Panc1 (cell line): ENCODE measurements around the gene KRTAP4-12. TPM values are rescaled to one million over a fixed set of nuclear protein-coding genes. Genes with fewer than 3 reads are reported as not detected.

ENCODE experiments used
- ATAC-seq: fragments of 200-7000 bp; cut with Tn5 transposase; 2 replicates; pipeline ENCODE4 v1.9.1; 2020; ENCODE audit warnings: mild to moderate bottlenecking, moderate library complexity
- BruUV-seq: library from RNA; stranded (reverse); fragments of 400-500 nt; replicated peaks from 2 replicates; lab custom pipeline; 2021; lab: Mats Ljungman, UMichigan
- CTCF ChIA-PET: fragments of 300-600 bp; sonication (Branson Sonifier 250); formaldehyde crosslinking; loops from one replicate; lab custom pipeline; 2022; ENCODE audit warnings: antibody characterized with exemption; lab: Charles Lee
- POLR2A ChIA-PET: fragments of 300-600 bp; sonication (Branson Sonifier 250); formaldehyde crosslinking; loops from one replicate; lab custom pipeline; 2022; ENCODE audit warnings: antibody characterized with exemption; lab: Charles Lee
- DNase-seq: peaks from one replicate; pipeline ENCODE4 v3.0.0-alpha.2; 2010; ENCODE audit warnings: low read depth, low spot score
- H3K27ac ChIP-seq: 2 replicates; pipeline ENCODE4 v1.5.1; 2011; ENCODE audit warnings: mild to moderate bottlenecking, low read length, inconsistent platforms
- H3K27me3 ChIP-seq: fragments of 200-500 bp; sonication (Bioruptor generic); 2 replicates; pipeline ENCODE4 v1.6.0; 2014; ENCODE audit warnings: low read length, inconsistent platforms; ENCODE audit not compliant: control insufficient read depth, insufficient read depth
- H3K36me3 ChIP-seq: fragments of 200-500 bp; sonication (Bioruptor generic); 2 replicates; pipeline ENCODE4 v1.5.1; 2014; ENCODE audit warnings: inconsistent platforms, mild to moderate bottlenecking, low read length, moderate library complexity; ENCODE audit not compliant: control insufficient read depth, insufficient read depth
- H3K4me1 ChIP-seq: 2 replicates; pipeline ENCODE4 v1.5.1; 2011; ENCODE audit warnings: inconsistent platforms, mild to moderate bottlenecking, low read length, moderate library complexity; ENCODE audit not compliant: control insufficient read depth, insufficient read depth
- H3K4me3 ChIP-seq, 2 experiments: 2 replicates each; pipeline ENCODE4 v1.5.1; 2011 to 2012; ENCODE audit warnings: low read depth in 2 of 2, low read length in 2 of 2, mild to moderate bottlenecking in 2 of 2, inconsistent platforms in 1 of 2, moderate library complexity in 1 of 2
- H3K9me3 ChIP-seq: fragments of 200-500 bp; sonication (Bioruptor generic); 2 replicates; pipeline ENCODE4 v1.5.1; 2014; ENCODE audit warnings: low read depth, mild to moderate bottlenecking, inconsistent platforms, low read length, moderate library complexity; ENCODE audit not compliant: control insufficient read depth, insufficient read depth
- CTCF ChIP-seq: fragments of 450-650 bp; IDR thresholded peaks from 2 replicates; pipeline ENCODE4 v1.5.1; 2017; ENCODE audit warnings: mild to moderate bottlenecking
- POLR2AphosphoS5 ChIP-seq: IDR thresholded peaks from 2 replicates; pipeline ENCODE4 v1.6.1; 2012; ENCODE audit warnings: mild to moderate bottlenecking, low read depth, low read length, moderate library complexity
- REST ChIP-seq, 2 experiments: IDR thresholded peaks; 2 replicates each; pipeline ENCODE4 v1.6.1; 2011 to 2012; ENCODE audit warnings: low read depth in 2 of 2, control low read depth in 1 of 2, low read length in 1 of 2, mild to moderate bottlenecking in 1 of 2, moderate library complexity in 1 of 2; ENCODE audit not compliant: insufficient read depth in 1 of 2
- SIN3A ChIP-seq: IDR thresholded peaks from 2 replicates; pipeline ENCODE4 v1.6.1; 2012; ENCODE audit warnings: low read depth, mild to moderate bottlenecking, low read length, moderate library complexity, borderline replicate concordance; ENCODE audit not compliant: insufficient read depth
- TCF7L2 ChIP-seq: IDR thresholded peaks from 2 replicates; pipeline ENCODE4 v1.6.1; 2011; ENCODE audit warnings: mild to moderate bottlenecking, low read depth, low read length, inconsistent platforms
- in situ Hi-C: cut with HindIII; loops from 2 replicates; pipeline ENCODE4 v1.10.0; 2016; ENCODE audit warnings: low sequenced_read_pairs, low pct_unique_long_range_greater_than_20kb
- intact Hi-C: fragments of 100-400 bp; cut with micrococcal nuclease; formaldehyde crosslinking; loops from one replicate; pipeline ENCODE4 v1.10.0; 2022; ENCODE audit not compliant: unreplicated experiment
- total RNA-seq: library from RNA; stranded (reverse); gene quantifications from one replicate; pipeline ENCODE4 v1.2.1, GENCODE V29; 2021; ENCODE audit not compliant: unreplicated experiment

Gene KRTAP4-12
- total RNA-seq, 1 experiment from 2014 or later: not detected

DNA sequence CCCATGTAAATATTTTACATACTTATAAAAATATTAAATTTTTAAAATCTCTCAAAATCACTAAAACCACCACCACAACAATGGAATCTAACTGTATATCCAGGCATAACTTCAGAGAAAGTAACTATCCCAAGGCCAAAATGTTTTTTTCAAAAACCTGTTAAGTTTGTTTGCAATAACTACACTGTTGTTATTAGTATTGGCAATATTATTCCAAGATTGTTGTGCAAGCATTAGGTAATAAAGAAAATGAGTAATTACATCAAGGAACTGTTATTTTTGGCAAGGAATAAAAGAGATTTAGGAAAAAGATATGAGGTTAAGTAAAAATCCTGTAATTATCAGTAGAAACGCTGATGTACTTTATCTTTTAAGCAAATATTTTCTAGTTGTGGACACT lies 3.4 kb upstream of the KRTAP4-12 start:
- in situ Hi-C loops (no loop called here), intact Hi-C loops (no loop called here)
- Histone ChIP-seq H3K27ac (no peak overlapping the region), H3K4me1 (no peaks in the 10 kb centered on the region), H3K4me3 (no peak overlapping the region), H3K27me3 (peaks cover 3% of the 10 kb centered on the region; the same call in 1 of the 2 replicates), H3K9me3 (no peaks in the 10 kb centered on the region), H3K36me3 (no peaks in the 10 kb centered on the region)
- CTCF ChIA-PET: no interaction called here
- no peak for TF ChIP-seq CTCF
- TF ChIP-seq SIN3A: no peak
- TF ChIP-seq REST (IDR thresholded peaks at IDR 0.05; ENCODE audit: insufficient read depth in 1 of 2, low read depth in 2 of 2, low read length in 1 of 2): no peak
- ATAC-seq (no peak), DNase-seq (no peak)
- no TSS peak for BruUV-seq
- POLR2A ChIA-PET: no interaction called here

GRCh38 chr17:41126412-41126811 lies 2.4 kb upstream of the KRTAP4-12 start:
- no peak for ATAC-seq
- in situ Hi-C loops: no loop called here
- ChIA-PET CTCF (no interaction called here), POLR2A (no interaction called here)
- Histone ChIP-seq H3K4me1 (no peaks in the 10 kb centered on the region), H3K36me3 (no peaks in the 10 kb centered on the region), H3K27ac (no peak overlapping the region), H3K4me3 (no peak overlapping the region), H3K27me3 (no peaks in the 10 kb centered on the region; the same call in 1 of the 2 replicates), H3K9me3 (no peaks in the 10 kb centered on the region)
- no peak for DNase-seq
- no TSS peak for BruUV-seq
- intact Hi-C loops: no loop called here
- TF ChIP-seq CTCF (no peak), POLR2AphosphoS5 (no peak), SIN3A (no peak), REST (IDR thresholded peaks at IDR 0.05; ENCODE audit: insufficient read depth in 1 of 2, low read depth in 2 of 2, low read length in 1 of 2) (no peak), TCF7L2 (no peak)
